Pons (tissue), 1 donor: ENCODE data around the gene MRFAP1.
A peak's percentile ranks its signal among the peaks of the same experiment; 100 is the strongest.

ENCODE experiments used
- DNase-seq: peaks from one replicate; pipeline ENCODE4 v3.0.0-alpha.2; 2016; ENCODE audit warnings: low spot score

Gene MRFAP1

GRCh38 chr4:6640292-6641163 lies at the start of gene MRFAP1:
TSS of gene MRFAP1 (plus strand) at chr4:6640685. CDS start at chr4:6640863, 178 bp downstream.
- DNase-seq, result peak; percentile 89

- no peak for DNase-seq
Measured at GRCh38 chr4:6591313-6591712, 49.2 kb upstream of the MRFAP1 start.

- DNase-seq, result no peak
Measured at GRCh38 chr4:6591781-6592180, 48.7 kb upstream of the MRFAP1 start.

- DNase-seq, result no peak
Measured at GRCh38 chr4:6592804-6593563, 47.5 kb upstream of the MRFAP1 start.

GRCh38 chr4:6594341-6594740 lies 46.1 kb upstream of the MRFAP1 start:
- no peak for DNase-seq

- DNase-seq, result no peak
Measured at GRCh38 chr4:6594826-6595355, 45.6 kb upstream of the MRFAP1 start.

GRCh38 chr4:6595897-6596537 lies 44.5 kb upstream of the MRFAP1 start:
- DNase-seq, result no peak

- no peak for DNase-seq
Measured at GRCh38 chr4:6596948-6597347, 43.5 kb upstream of the MRFAP1 start.

GRCh38 chr4:6598127-6598526 lies 42.4 kb upstream of the MRFAP1 start:
- no peak for DNase-seq

GRCh38 chr4:6598641-6599040 lies 41.8 kb upstream of the MRFAP1 start:
- no peak for DNase-seq

- DNase-seq, result no peak
Measured at GRCh38 chr4:6601661-6602250, 38.7 kb upstream of the MRFAP1 start.

GRCh38 chr4:6602289-6602688 lies 38.2 kb upstream of the MRFAP1 start:
- no peak for DNase-seq

GRCh38 chr4:6603128-6603527 lies 37.4 kb upstream of the MRFAP1 start:
- DNase-seq, result no peak

GRCh38 chr4:6605114-6605513 lies 35.4 kb upstream of the MRFAP1 start:
- DNase-seq, result no peak

- DNase-seq, result no peak
Measured at GRCh38 chr4:6605605-6606004, 34.9 kb upstream of the MRFAP1 start.

- DNase-seq, result no peak
Measured at GRCh38 chr4:6606465-6607235, 33.8 kb upstream of the MRFAP1 start.

GRCh38 chr4:6607368-6608055 lies 33.0 kb upstream of the MRFAP1 start:
- DNase-seq, result no peak

GRCh38 chr4:6608758-6609414 lies 31.6 kb upstream of the MRFAP1 start:
- no peak for DNase-seq

- DNase-seq, result no peak
Measured at GRCh38 chr4:6609415-6610079, 30.9 kb upstream of the MRFAP1 start.
